Mammary epithelial cell (primary cell): ENCODE data around the gene INVS.

Experiments
- CTCF ChIP-seq, 2 donors: IDR thresholded peaks in 1 of 2; conservative IDR thresholded peaks in 1 of 2; 2 replicates each; pipeline ENCODE4 v1.5.1; 2011 to 2012; ENCODE audit warnings: inconsistent platforms in 2 of 2, low read length in 2 of 2, mild to moderate bottlenecking in 2 of 2, control low read depth in 1 of 2, low read depth in 1 of 2; ENCODE audit not compliant: insufficient read depth in 1 of 2; ENCODE audit errors: extremely low read depth in 1 of 2
- EZH2 ChIP-seq: IDR thresholded peaks from 2 replicates; pipeline ENCODE4 v1.6.1; 2012; ENCODE audit warnings: low read length, inconsistent platforms, borderline replicate concordance

GRCh38 chr9:100282388-100282719 lies 183.3 kb downstream of the INVS start:
- TF ChIP-seq CTCF (conservative IDR thresholded peaks at IDR 0.05 in 1 of 2, IDR thresholded peaks at IDR 0.05 in 1 of 2; ENCODE audit: extremely low read depth in 1 of 2, insufficient read depth in 1 of 2, low read depth in 1 of 2, low read length in 2 of 2) (no peak), EZH2 (no peak)
